Measurements from ENCODE around the gene IQCM. TPM values are rescaled to one million over a fixed set of nuclear protein-coding genes. Genes with fewer than 3 reads are reported as not detected.

Gene IQCM
- total and polyA plus RNA-seq, 10 of the 15 experiments (the other 5 are each of a cell fraction or from before 2014, with no cell fraction given): not detected

- SMC1A ChIA-PET (ENCODE audit: uncharacterized antibody, unreplicated experiment): no interaction called here
- WGBS (ENCODE audit: insufficient coverage, insufficient replicate concordance, low lambda C conversion rate, missing lambda C conversion rate): 5% methylated on average over 3 of the region's 3 CpGs
- H3K4me3 ChIP-seq: no peak overlapping the region
- no peak overlapping the region for H3K27ac ChIP-seq (ENCODE audit: control insufficient read depth, insufficient read depth)
- TF ChIP-seq MYB (IDR thresholded peaks at IDR 0.05; ENCODE audit: borderline replicate concordance, low read depth, low read length): no peak
- TF ChIP-seq BACH1 (IDR thresholded peaks at IDR 0.05; ENCODE audit: borderline replicate concordance): no peak
- no peak for TF ChIP-seq RAD21 (IDR thresholded peaks at IDR 0.05; ENCODE audit: insufficient read depth, low read depth, low read length)
- TF ChIP-seq NR2F1 (conservative IDR thresholded peaks at IDR 0.05): no peak
- FAIRE-seq: no peak
- no peaks in the 10 kb centered on the region for H3K79me2 ChIP-seq (ENCODE audit: control insufficient read depth, insufficient read depth, low read length)
- CTCF ChIA-PET: no interaction called here
- intact Hi-C loops (cut with micrococcal nuclease; ENCODE audit: unreplicated experiment): no loop called here
- no TSS peak for BruUV-seq (replicated peaks)
- no peak overlapping the region for H3K9ac ChIP-seq (ENCODE audit: control insufficient read depth, insufficient read depth, low read length)
- ATAC-seq: no peak
- H3K4me1 ChIP-seq (ENCODE audit: control insufficient read depth, insufficient read depth, low read length): no peaks in the 10 kb centered on the region
- H4K20me1 ChIP-seq (ENCODE audit: control insufficient read depth, insufficient read depth): no peaks in the 10 kb centered on the region
- POLR2A ChIA-PET: no interaction called here
- H3K36me3 ChIP-seq (ENCODE audit: control insufficient read depth in 2 of 2, insufficient read depth in 2 of 2, low read length in 1 of 2): no peaks in the 10 kb centered on the region
- in situ Hi-C loops (cut with MboI): no loop called here
- no peaks in the 10 kb centered on the region for H3K9me3 ChIP-seq (replicated peaks; ENCODE audit: control insufficient read depth, insufficient read depth, low read length)
- RAD21 ChIA-PET (ENCODE audit: unreplicated experiment): no interaction called here
- H3K4me2 ChIP-seq (ENCODE audit: control insufficient read depth, insufficient read depth): no peak overlapping the region
- DNase-seq (ENCODE audit: low read depth, low spot score): no peak
- no peak overlapping the region for H2AFZ ChIP-seq (ENCODE audit: control insufficient read depth, low read depth, low read length)
- H3K27me3 ChIP-seq (replicated peaks in 1 of 2; ENCODE audit: control insufficient read depth in 2 of 2, insufficient read depth in 2 of 2, low read length in 1 of 2): no peaks in the 10 kb centered on the region
These were observed 61.1 kb downstream of the IQCM start for GRCh38 chr4:149754526-149754925.

- H2AFZ ChIP-seq (ENCODE audit: control insufficient read depth, low read depth, low read length): no peak overlapping the region
- no peak overlapping the region for H3K4me2 ChIP-seq (ENCODE audit: control insufficient read depth, insufficient read depth)
- CTCF ChIA-PET: no interaction called here
- TF ChIP-seq DPF2 (IDR thresholded peaks at IDR 0.05) (no peak), JUND (IDR thresholded peaks at IDR 0.05; ENCODE audit: low read depth, low read length) (no peak), CBFB (IDR thresholded peaks at IDR 0.05; ENCODE audit: low read depth) (no peak), SMARCA5 (IDR thresholded peaks at IDR 0.05) (no peak), SMC3 (IDR thresholded peaks at IDR 0.05; ENCODE audit: borderline replicate concordance, low read length) (no peak), CHD4 (IDR thresholded peaks at IDR 0.05) (no peak), HDAC2 (IDR thresholded peaks at IDR 0.05) (no peak), REST (IDR thresholded peaks at IDR 0.05; ENCODE audit: low read depth, low read length) (no peak), ASH2L (IDR thresholded peaks at IDR 0.05; ENCODE audit: borderline replicate concordance, low read depth) (no peak), TCF12 (IDR thresholded peaks at IDR 0.05; ENCODE audit: low read depth, low read length) (no peak), ZNF207 (IDR thresholded peaks at IDR 0.05; ENCODE audit: borderline replicate concordance) (no peak), CTCF (IDR thresholded peaks at IDR 0.05 in 2 of 3, conservative IDR thresholded peaks at IDR 0.05 in 1 of 3; ENCODE audit: control insufficient read depth in 2 of 3, extremely low read depth in 1 of 3, insufficient read depth in 1 of 3, low read depth in 3 of 3, low read length in 3 of 3) (no peak)
These were observed 62.9 kb downstream of the IQCM start for GRCh38 chr4:149752729-149753128.

More at GRCh38 chr4:149752729-149753128, 62.9 kb downstream of the IQCM start:
- WGBS (ENCODE audit: insufficient coverage, insufficient replicate concordance, low lambda C conversion rate, missing lambda C conversion rate): 0% methylated on average over 2 of the region's 2 CpGs
- Histone ChIP-seq H3K27ac (ENCODE audit: control insufficient read depth, insufficient read depth) (no peak overlapping the region), H3K4me1 (ENCODE audit: control insufficient read depth, insufficient read depth, low read length) (no peaks in the 10 kb centered on the region), H3K27me3 (replicated peaks in 1 of 2; ENCODE audit: control insufficient read depth in 2 of 2, insufficient read depth in 2 of 2, low read length in 1 of 2) (no peaks in the 10 kb centered on the region), H3K79me2 (ENCODE audit: control insufficient read depth, insufficient read depth, low read length) (no peaks in the 10 kb centered on the region), H3K36me3 (ENCODE audit: control insufficient read depth in 2 of 2, insufficient read depth in 2 of 2, low read length in 1 of 2) (no peaks in the 10 kb centered on the region), H4K20me1 (ENCODE audit: control insufficient read depth, insufficient read depth) (no peaks in the 10 kb centered on the region), H3K4me3 (no peak overlapping the region), H3K9me3 (replicated peaks; ENCODE audit: control insufficient read depth, insufficient read depth, low read length) (no peaks in the 10 kb centered on the region), H3K9ac (ENCODE audit: control insufficient read depth, insufficient read depth, low read length) (no peak overlapping the region)
- no peak for ATAC-seq
- intact Hi-C loops (cut with micrococcal nuclease; ENCODE audit: unreplicated experiment): no loop called here
- SMC1A ChIA-PET (ENCODE audit: uncharacterized antibody, unreplicated experiment): interaction anchor here (0.6 kb wide), 1 partner anchor 37 kb away, joined by 3 read pairs; no protein-coding TSS in a partner anchor
- POLR2A ChIA-PET: no interaction called here
- no peak for DNase-seq (ENCODE audit: low read depth, low spot score)
- BruUV-seq (replicated peaks): no TSS peak
- in situ Hi-C loops (cut with MboI): no loop called here
- RAD21 ChIA-PET (ENCODE audit: unreplicated experiment): no interaction called here
- no peak for FAIRE-seq
